GM18505 (cell line): ENCODE results near the gene CLASP2.
A peak's percentile ranks its signal among the peaks of the same experiment; 100 is the strongest.
"Not testable (repeated sequence)": the region's sequence is repeated elsewhere in the genome, so short reads cannot be mapped to it uniquely, and the experiment has no call there.

Source experiments
- ATAC-seq: cut with Tn5 transposase; IDR thresholded peaks from one replicate; pipeline ENCODE4 v1.9.1; 2021; ENCODE audit not compliant: unreplicated experiment
- POLR2A ChIP-seq: IDR thresholded peaks from 4 replicates; pipeline ENCODE4 v1.6.1; 2011; ENCODE audit warnings: borderline replicate concordance; ENCODE audit not compliant: insufficient read depth, insufficient read length; ENCODE audit errors: extremely low read depth

CLASP2 gene

GRCh38 chr3:33717866-33718594 is at the start of gene CLASP2:
Gene CLASP2, minus strand, starts transcription at chr3:33718254. Its CDS starts 252 bp downstream, at chr3:33718002.
- peak; percentile 94 for ATAC-seq
- TF ChIP-seq POLR2A, result peak; percentile 86

- TF ChIP-seq POLR2A, result no peak
- ATAC-seq, result no peak
These were observed 40.8 kb upstream of the CLASP2 start for GRCh38 chr3:33758864-33759263.

- ATAC-seq, result no peak
These were observed 40.2 kb upstream of the CLASP2 start for GRCh38 chr3:33758281-33758680.

GRCh38 chr3:33754391-33754790 is 36.3 kb upstream of the CLASP2 start:
- ATAC-seq, result not testable (repeated sequence)

More at GRCh38 chr3:33758281-33758680, 40.2 kb upstream of the CLASP2 start:
- no peak for TF ChIP-seq POLR2A

- no peak for TF ChIP-seq POLR2A
- no peak for ATAC-seq
These were observed 33.3 kb upstream of the CLASP2 start for GRCh38 chr3:33751336-33751735.

GRCh38 chr3:33750211-33750548 is 32.1 kb upstream of the CLASP2 start:
- no peak for TF ChIP-seq POLR2A
- no peak for ATAC-seq

- no peak for TF ChIP-seq POLR2A
- no peak for ATAC-seq
These were observed 31.6 kb upstream of the CLASP2 start for GRCh38 chr3:33749546-33750210.

GRCh38 chr3:33746416-33747116 is 28.5 kb upstream of the CLASP2 start:
- ATAC-seq, result peak; percentile 53
- no peak for TF ChIP-seq POLR2A

GRCh38 chr3:33737146-33737545 is 19.1 kb upstream of the CLASP2 start:
- no peak for TF ChIP-seq POLR2A

GRCh38 chr3:33732394-33732793 is 14.3 kb upstream of the CLASP2 start:
- TF ChIP-seq POLR2A, result no peak
- no peak for ATAC-seq

More at GRCh38 chr3:33737146-33737545, 19.1 kb upstream of the CLASP2 start:
- ATAC-seq, result no peak

GRCh38 chr3:33729993-33730392 is 11.9 kb upstream of the CLASP2 start:
- no peak for TF ChIP-seq POLR2A
- ATAC-seq, result no peak

GRCh38 chr3:33724256-33724655 is 6.2 kb upstream of the CLASP2 start:
- ATAC-seq, result no peak
- TF ChIP-seq POLR2A, result no peak

GRCh38 chr3:33722626-33723370 is 4.7 kb upstream of the CLASP2 start:
- no peak for TF ChIP-seq POLR2A
- no peak for ATAC-seq

GRCh38 chr3:33722191-33722590 is 4.1 kb upstream of the CLASP2 start:
- no peak for TF ChIP-seq POLR2A
- no peak for ATAC-seq

- TF ChIP-seq POLR2A, result no peak
- ATAC-seq, result peak; percentile 0
These were observed 497 bp upstream of the CLASP2 start for GRCh38 chr3:33718595-33718907.
